Measurements from ENCODE around the gene PPP2R5D.

The PPP2R5D gene

GRCh38 chr6:42962096-42962495 is 22.3 kb upstream of the PPP2R5D start:
- Histone ChIP-seq H3K27me3 (ENCODE audit: insufficient read depth, low read length, poor library complexity, severe bottlenecking) (no peaks in the 10 kb centered on the region), H3K36me3 (ENCODE audit: insufficient read depth, low read length) (no peaks in the 10 kb centered on the region), H3F3A (ENCODE audit: low read depth) (no peaks in the 10 kb centered on the region), H3K79me2 (ENCODE audit: insufficient read depth, low read length) (no peaks in the 10 kb centered on the region), H3K9me2 (replicated peaks; ENCODE audit: low read depth, low read length) (no peaks in the 10 kb centered on the region), H2AFZ (ENCODE audit: low read length) (no peak overlapping the region), H4K20me1 (ENCODE audit: insufficient read depth, low read length, poor library complexity, severe bottlenecking) (no peaks in the 10 kb centered on the region), H3K4me3 (ENCODE audit: low read length, poor library complexity, severe bottlenecking) (no peak overlapping the region), H3K4me1 (ENCODE audit: insufficient read depth, low read length, poor library complexity, severe bottlenecking) (no peaks in the 10 kb centered on the region), H3K4me2 (ENCODE audit: low read depth, low read length, poor library complexity, severe bottlenecking) (no peak overlapping the region), H3K9me3 (ENCODE audit: insufficient read depth, low read depth, low read length) (no peaks in the 10 kb centered on the region), H3K9ac (ENCODE audit: low read depth, low read length, poor library complexity, severe bottlenecking) (no peak overlapping the region)
- TF ChIP-seq EZH2phosphoT487 (IDR thresholded peaks at IDR 0.05; ENCODE audit: borderline replicate concordance) = no peak
- no peak for TF ChIP-seq CTCF (conservative IDR thresholded peaks at IDR 0.05; ENCODE audit: low read length)

DNA sequence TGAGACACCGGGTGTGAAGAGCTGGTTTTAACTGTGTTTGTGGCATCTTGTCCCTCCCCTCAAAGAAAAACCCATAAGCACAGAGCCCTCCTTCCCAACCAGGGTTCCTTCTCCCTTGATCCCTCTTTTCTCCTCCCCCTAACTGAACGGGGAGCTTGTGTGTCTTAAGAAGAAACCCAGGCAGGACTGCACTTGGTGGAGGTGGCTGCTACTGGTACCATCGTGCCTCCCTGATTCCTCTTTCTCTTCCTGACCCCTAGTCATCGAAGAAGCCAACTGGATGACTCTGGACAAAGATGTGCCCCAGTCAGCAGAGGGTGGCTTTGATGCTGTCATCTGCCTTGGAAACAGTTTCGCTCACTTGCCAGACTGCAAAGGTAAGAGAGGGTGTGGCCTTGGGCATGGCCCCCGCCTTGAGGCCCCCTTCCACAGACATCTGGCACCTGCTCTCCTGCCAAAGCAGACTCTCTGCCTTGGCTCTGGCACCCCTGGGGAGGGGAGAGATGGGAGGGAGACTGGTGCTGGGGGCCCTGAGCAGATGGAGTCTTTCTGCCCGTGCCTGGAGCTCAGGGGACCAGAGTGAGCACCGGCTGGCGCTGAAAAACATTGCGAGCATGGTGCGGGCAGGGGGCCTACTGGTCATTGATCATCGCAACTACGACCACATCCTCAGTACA is 21.7 kb upstream of the PPP2R5D start:
- H3K4me1 ChIP-seq (ENCODE audit: insufficient read depth, low read length, poor library complexity, severe bottlenecking) = no peaks in the 10 kb centered on the region
- no peak overlapping the region for H3K9ac ChIP-seq (ENCODE audit: low read depth, low read length, poor library complexity, severe bottlenecking)
- no peaks in the 10 kb centered on the region for H3K27me3 ChIP-seq (ENCODE audit: insufficient read depth, low read length, poor library complexity, severe bottlenecking)
- no peak overlapping the region for H2AFZ ChIP-seq (ENCODE audit: low read length)
- H3K9me2 ChIP-seq (replicated peaks; ENCODE audit: low read depth, low read length) = no peaks in the 10 kb centered on the region
- TF ChIP-seq CTCF (conservative IDR thresholded peaks at IDR 0.05; ENCODE audit: low read length) (no peak), EZH2phosphoT487 (IDR thresholded peaks at IDR 0.05; ENCODE audit: borderline replicate concordance) (no peak)
- H3K4me2 ChIP-seq (ENCODE audit: low read depth, low read length, poor library complexity, severe bottlenecking) = no peak overlapping the region
- no peaks in the 10 kb centered on the region for H3K36me3 ChIP-seq (ENCODE audit: insufficient read depth, low read length)
- H3K9me3 ChIP-seq (ENCODE audit: insufficient read depth, low read depth, low read length) = no peaks in the 10 kb centered on the region
- no peaks in the 10 kb centered on the region for H3F3A ChIP-seq (ENCODE audit: low read depth)
- no peaks in the 10 kb centered on the region for H4K20me1 ChIP-seq (ENCODE audit: insufficient read depth, low read length, poor library complexity, severe bottlenecking)
- no peak overlapping the region for H3K4me3 ChIP-seq (ENCODE audit: low read length, poor library complexity, severe bottlenecking)
- no peaks in the 10 kb centered on the region for H3K79me2 ChIP-seq (ENCODE audit: insufficient read depth, low read length)

- Histone ChIP-seq H3K9ac (ENCODE audit: low read depth, low read length, poor library complexity, severe bottlenecking) (no peak overlapping the region), H3K4me3 (ENCODE audit: low read length, poor library complexity, severe bottlenecking) (no peak overlapping the region), H3K36me3 (ENCODE audit: insufficient read depth, low read length) (no peaks in the 10 kb centered on the region), H3K9me2 (replicated peaks; ENCODE audit: low read depth, low read length) (no peaks in the 10 kb centered on the region), H3K4me2 (ENCODE audit: low read depth, low read length, poor library complexity, severe bottlenecking) (no peak overlapping the region), H3K4me1 (ENCODE audit: insufficient read depth, low read length, poor library complexity, severe bottlenecking) (no peaks in the 10 kb centered on the region), H4K20me1 (ENCODE audit: insufficient read depth, low read length, poor library complexity, severe bottlenecking) (no peaks in the 10 kb centered on the region), H3F3A (ENCODE audit: low read depth) (no peaks in the 10 kb centered on the region), H2AFZ (ENCODE audit: low read length) (no peak overlapping the region), H3K79me2 (ENCODE audit: insufficient read depth, low read length) (no peaks in the 10 kb centered on the region), H3K9me3 (ENCODE audit: insufficient read depth, low read depth, low read length) (no peaks in the 10 kb centered on the region), H3K27me3 (ENCODE audit: insufficient read depth, low read length, poor library complexity, severe bottlenecking) (no peaks in the 10 kb centered on the region)
- TF ChIP-seq EZH2phosphoT487 (IDR thresholded peaks at IDR 0.05; ENCODE audit: borderline replicate concordance) = no peak
- no peak for TF ChIP-seq CTCF (conservative IDR thresholded peaks at IDR 0.05; ENCODE audit: low read length)
Measured at GRCh38 chr6:42963179-42963854, 21.1 kb upstream of the PPP2R5D start.
